HG03469 (cell line): ENCODE results near the gene LGALS3.
A peak's percentile ranks its signal among the peaks of the same experiment; 100 is the strongest.

Source experiments
- ATAC-seq: cut with Tn5 transposase; IDR thresholded peaks from one replicate; pipeline ENCODE4 v1.9.1; 2021; ENCODE audit warnings: mild to moderate bottlenecking, moderate library complexity, moderate number of reproducible peaks; ENCODE audit not compliant: unreplicated experiment

The LGALS3 gene

DNA sequence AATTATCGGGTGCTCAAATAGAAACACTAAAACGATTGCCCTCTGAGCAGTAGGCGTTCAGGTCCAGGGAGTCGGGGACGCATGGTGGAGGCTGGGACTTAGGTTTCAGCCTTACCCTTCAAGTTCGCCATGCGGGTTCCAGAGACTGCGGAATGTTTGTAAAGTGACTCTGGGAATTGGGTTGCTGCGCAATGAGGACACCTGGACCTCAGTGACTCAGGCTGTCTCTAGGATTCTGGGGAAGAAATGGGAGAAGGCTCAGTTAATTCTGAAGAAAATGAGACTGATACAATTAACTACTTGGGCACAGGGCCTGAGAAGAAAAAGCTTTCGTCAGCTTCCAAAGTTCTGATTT is 1.1 kb downstream of the LGALS3 start:
- ATAC-seq, result no peak

DNA sequence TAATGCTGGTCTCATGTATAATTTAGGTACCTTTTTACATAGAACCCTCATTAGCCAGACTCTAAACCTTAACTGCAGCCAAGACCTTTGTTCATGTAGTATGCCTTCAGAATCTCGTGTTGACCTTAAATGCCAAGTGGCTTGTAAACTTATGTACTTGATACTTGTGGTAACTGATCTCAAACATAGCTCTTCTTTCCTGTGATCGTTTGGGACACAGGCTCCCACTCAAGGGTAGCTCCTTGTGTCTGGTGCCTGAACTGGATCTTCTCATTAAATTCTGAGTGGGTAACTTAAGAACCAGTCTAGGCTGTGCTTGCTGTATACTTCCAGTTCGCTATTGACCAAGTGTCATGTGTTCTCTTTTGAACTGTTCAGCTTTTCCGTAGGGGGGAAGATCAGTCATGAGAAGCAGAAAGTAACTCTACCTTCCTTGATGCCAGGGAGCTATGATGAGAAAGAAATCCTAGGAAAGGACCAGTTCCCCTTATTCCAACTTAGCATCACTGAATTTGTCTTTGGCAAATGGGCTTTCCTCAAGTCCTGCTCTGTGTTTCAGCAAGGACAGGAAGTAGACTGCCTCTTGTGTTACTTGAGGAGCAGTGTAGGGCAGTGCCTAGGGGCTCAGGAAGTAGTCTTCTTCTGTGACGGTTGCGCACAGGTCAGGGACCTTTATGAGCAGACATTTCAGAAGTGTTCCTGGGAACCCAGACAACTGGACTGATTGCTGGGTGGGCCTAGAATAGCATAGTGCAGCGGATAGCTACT is 2.5 kb downstream of the LGALS3 start:
- ATAC-seq, result no peak

DNA sequence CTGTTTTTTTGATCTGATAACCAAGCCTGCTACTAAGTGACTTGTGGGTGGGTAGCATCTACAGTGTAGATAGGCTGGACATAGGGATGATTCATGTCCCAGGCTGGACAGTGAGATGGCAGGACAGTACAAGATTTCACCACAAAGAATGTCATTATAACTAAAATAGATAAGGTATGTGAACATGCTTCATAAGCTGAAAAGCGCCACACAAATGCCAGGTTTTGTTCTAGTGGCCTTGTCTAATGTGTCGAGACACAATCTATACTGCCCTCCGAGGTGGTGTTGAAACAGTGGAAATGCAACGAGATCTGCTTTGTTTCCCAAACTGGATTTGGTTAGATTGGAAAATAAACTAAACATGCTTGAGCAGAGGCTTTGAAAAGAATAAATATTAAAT is 4.4 kb downstream of the LGALS3 start:
- ATAC-seq, result no peak

DNA sequence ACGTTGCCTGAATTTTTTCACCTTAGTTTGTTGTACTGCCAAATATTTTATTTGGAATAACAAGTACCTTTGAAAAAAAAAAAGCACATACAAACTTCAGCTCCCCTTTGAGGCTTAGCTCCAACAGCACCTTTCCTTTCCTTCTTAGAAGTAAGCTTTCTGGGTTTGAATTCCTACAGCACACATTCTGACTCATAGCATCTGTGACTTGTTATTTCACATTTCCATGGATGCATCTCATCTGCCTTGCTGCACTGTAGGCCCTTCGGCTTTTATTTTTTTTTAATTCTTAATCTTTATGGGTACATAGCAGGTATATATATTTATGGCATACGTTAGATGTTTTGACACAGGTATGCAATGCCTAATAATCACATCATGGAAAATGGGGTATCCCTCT is 7.2 kb downstream of the LGALS3 start:
- ATAC-seq, result no peak

DNA sequence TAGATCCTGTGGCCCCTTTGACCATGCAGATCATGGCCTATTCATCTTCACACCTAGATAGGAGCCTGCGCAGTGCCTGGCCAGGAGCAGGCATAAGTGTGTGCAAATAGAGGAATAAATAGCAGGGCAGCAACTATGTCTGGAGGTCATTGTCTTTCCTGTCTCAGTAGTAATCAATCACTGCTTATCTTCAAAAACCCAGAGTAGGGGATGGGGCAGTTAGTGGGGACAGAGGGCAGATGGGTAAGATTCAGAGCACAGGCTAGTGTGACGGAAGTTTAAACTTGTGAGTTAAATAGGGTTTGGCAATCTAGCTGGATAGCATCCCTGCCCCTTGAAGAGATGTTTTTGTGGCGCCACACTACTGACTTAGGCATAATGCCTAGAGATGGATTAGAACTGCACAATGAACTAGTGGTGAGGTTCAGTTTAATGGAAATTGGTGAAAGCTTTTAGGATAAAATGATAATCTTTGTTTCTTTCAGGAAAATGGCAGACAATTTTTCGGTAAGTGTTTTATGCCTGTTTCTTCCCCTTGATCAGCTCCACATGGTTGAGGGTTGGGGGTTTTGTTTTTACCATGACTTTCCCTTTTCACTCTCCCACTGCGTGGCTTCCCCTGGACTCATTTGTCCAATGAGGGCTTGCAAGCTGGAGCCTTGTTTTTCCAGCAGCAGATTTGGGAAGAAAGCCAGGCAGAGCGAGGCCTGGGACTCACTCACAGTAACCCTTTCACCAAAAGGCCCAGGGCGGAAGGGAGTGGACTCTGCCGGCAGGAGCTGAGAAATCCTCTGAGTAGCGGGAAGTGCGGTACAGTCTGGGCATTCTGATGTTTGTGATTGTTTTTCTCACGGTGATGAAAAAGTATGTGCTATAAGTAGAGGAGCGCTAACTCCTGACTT is 8.1 kb downstream of the LGALS3 start:
- ATAC-seq, result no peak

DNA sequence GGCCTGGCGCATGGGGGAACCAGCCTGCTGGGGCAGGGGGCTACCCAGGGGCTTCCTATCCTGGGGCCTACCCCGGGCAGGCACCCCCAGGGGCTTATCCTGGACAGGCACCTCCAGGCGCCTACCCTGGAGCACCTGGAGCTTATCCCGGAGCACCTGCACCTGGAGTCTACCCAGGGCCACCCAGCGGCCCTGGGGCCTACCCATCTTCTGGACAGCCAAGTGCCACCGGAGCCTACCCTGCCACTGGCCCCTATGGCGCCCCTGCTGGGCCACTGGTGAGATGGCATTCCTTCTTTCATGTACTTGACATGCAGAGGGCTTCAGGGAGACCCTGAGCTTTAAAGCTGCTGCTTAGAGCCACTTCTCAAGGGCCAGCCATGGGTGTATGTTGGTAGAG is 9.0 kb downstream of the LGALS3 start:
- no peak for ATAC-seq

DNA sequence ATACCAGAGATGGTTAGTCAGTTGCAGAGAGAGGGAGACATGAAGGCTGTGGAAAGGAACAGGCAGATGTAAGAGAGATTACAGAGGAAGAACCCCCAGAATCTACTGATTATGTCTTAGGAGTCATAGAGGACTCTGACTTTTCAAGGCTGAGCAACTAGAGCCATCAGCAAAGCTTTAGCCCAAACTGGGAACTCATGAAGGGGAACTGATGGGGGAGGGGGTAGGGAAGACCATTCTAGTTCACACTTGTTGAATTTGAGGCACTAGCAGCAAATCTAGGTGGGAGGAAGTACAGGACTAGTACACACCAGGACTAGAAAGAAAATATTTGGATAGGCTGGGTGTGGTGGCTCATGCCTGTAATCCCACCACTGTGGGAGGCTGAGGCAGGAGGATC is 10.1 kb downstream of the LGALS3 start:
- ATAC-seq, result no peak

DNA sequence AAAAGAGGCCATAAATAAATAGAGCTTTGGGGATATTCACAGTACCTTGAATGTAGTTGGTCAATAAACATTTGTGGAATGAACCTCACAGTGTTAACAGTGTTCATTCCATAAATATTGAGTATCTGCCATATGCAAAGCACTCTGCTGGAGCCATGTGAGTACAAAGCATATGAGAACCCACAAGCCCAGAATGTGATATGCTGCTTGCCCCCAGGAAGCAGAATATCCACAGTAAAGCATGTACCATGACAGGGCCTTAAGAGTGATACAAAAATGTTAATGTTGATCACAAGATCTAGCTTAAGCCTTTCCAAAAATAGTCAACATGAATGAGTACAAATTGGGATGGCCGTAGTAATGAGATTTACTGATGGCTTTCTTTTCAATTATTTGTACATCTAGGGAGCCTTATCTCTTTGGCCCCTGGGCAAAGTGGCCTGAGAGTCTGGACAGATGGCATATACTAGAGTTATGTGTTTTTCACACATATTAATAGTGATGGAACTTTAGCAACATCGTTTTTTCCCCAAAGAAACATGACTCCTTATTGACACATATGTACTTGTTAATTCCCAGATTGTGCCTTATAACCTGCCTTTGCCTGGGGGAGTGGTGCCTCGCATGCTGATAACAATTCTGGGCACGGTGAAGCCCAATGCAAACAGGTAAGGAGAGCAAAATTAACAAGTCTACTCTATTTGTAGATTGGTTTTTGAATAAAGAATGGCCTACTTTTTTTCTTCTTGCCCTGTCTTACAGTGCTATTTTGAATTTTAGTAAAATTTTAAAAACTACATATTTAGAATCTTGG is 10.9 kb downstream of the LGALS3 start:
- no peak for ATAC-seq

DNA sequence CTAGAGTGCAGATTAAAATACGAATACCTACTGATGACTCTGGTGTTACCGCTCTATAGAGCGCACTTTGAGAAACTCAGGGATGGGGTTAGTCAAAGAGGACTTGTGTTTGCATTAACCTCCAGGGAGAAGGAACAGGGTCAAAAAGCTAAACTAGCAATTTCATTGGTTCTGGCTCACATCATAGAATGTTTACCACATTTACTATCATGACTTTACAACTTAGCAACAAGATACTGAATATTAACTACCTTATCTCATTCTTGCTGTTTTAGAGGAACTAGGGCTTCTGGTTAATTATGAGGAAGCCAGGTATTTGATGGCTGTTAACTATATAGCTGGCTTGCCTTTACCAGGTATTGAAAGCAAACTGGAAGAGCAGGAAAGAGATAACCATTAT is 12.8 kb downstream of the LGALS3 start:
- ATAC-seq, result no peak

DNA sequence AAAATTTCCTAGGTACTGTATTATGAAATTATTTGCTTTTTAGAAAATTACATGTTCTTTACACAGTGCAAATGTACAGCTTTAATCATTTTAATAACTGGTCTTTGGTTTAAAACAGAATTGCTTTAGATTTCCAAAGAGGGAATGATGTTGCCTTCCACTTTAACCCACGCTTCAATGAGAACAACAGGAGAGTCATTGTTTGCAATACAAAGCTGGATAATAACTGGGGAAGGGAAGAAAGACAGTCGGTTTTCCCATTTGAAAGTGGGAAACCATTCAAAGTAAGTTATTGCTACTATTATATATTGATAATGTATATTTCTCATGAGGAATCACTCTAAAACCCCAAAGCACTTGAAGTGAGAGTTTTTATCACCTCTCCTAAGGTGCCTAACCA is 13.4 kb downstream of the LGALS3 start:
- ATAC-seq, result no peak

DNA sequence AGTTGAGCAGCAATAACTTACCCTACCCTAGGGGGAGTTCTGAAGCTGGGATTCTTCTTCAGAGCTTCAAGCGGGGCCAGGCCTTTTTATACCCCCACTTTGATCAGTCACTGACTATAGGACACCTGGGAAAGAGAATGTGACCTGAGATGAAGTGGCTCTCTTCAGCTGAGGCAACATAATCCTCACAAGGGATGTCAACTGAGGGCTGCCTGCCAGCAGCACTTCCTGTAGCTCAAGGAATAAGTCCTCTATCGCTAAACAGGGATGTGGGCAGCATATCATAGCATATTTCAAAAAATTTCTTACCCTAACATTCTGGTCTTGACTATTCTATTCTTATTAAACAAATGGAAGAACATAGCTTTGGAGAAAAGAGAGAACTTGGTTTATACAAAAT is 17.4 kb downstream of the LGALS3 start:
- no peak for ATAC-seq

DNA sequence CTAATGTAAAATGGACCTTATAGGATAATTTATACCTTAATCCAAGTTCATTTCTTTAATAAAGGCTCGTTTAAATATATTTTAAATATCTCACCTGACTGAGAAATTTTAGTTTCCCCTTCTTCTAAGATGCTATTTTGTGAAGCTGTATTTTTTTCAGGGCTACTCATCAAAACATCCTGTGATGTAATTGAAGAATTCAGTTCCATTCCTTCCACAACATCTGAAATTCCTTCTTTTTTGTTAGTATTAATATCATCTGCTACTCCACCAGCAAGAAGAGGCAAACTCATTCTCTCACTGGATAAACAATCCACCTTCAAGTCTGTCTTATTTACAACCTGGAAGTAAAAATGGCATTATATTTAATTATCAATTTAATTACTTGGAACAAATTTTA is 22.5 kb downstream of the LGALS3 start:
- no peak for ATAC-seq

DNA sequence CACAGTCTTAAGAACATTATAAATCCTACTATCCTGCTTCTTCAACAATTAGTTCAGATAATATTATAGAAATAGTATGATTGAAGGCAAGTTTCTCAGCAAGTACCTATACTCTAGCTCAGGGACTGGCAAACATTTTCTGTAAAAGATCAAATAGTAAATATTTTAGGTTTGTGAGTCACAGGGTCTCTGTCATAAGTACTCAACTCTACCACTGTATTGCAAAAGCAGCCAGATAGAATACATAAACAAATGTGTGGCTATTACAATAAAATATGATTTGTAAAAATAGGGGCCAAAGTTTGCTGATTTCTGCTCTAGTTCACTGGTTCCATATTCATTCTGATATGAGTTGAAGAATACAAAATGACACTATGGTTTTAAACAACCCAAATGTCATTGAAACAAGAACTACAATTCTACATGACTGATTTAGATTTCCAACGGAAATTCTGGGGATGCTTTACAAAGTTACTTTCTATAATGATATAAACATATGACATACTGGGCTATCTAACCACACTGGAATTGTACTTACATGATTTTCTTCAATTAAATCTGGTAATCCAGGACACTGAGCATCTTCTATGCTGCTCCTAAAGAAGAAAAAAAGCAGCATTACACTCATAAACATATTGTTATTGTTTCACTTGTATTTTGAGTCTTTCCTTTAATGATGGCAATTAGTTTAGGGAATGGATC is 23.2 kb downstream of the LGALS3 start:
- ATAC-seq, result no peak

DNA sequence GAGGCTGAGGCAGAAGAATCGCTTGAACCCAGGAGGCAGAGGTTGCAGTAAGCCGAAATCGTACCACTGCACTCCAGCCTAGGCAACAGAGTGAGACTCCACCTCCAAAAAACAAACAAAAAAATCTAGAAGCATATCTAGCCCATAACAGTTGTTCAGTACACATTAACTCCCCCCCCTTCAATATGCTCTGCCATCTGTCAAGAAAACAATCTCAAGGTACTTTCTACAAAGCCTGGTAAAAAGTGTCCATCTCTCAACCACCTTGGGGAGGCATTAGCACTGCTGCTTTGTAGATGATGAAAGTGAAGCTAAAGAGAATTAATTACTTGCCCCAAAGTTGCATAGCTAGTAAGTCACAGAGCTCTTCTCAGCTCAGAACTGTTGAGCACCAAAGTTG is 24.9 kb downstream of the LGALS3 start:
- ATAC-seq, result no peak

DNA sequence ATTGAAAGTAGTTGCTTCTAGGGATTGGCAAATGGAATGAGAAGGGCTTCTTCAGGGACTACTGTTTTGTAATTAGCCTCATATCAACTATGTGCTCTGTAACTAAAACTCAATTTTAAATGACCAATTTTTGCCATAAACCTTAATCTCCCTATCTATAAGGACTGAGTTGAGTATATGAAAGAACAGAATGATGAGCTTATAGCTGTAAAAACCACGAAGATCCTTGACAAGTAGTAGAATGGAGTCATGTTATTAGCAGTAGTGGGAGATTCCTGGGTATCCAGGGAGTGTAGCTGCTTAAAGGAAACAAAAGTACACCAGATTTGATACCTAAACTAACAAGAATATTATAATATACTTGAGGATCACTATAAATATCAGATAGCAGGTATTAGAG is 28.0 kb downstream of the LGALS3 start:
- no peak for ATAC-seq

DNA sequence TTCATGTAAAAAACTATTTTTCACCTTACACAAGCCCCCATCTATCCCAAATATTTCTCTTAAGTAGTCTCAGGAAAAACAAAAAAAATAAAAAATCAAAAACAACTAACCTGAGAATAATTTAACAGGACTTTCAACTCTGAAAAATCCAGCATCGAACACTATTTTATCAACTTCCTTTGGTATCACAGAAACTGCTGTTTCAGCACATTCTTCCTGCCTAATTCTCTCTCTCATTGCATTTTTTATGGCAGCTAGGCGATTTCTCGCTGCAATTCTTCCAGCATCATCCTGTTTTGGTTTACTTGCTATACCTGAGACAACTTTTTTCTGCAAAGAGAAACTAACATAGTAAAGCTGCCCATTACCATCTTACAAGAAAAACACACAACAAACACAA is 29.4 kb downstream of the LGALS3 start:
- no peak for ATAC-seq

DNA sequence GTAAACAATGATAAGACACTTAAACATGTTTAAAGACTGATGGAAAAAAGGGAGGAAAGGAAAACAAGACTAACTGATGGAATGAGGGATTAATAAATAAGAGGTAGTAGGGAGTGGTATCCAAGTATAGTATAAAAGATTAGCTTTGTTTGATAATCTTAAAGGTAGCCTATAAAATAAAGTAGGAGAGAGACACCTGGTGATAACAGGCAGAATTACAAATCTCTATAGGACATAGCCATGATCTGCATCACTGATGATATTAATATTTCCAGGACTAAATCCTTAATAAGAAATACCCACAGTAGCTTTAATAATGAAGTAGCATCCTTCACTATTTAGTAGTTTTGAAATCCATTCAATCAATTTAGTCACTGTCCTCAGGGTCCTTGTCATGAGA is 31.9 kb downstream of the LGALS3 start:
- ATAC-seq, result no peak

DNA sequence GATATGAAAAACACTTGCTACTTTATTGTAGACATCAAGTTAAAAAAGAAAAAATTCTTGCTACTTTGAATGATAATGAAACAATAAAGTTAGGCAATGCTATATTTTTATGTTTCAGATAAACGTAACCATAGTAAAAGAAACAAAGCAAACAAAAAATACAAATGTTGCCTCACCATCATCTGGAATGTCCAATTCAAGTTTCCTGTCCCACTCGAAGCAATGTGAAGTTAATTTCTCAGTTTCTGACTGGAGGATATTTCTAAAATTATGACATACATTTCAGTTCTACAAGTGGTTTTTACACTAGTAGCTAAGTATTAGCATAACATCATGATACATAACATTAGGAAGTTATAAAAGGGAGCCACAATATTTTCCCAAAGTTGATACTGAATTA is 41.5 kb downstream of the LGALS3 start:
- ATAC-seq, result no peak

DNA sequence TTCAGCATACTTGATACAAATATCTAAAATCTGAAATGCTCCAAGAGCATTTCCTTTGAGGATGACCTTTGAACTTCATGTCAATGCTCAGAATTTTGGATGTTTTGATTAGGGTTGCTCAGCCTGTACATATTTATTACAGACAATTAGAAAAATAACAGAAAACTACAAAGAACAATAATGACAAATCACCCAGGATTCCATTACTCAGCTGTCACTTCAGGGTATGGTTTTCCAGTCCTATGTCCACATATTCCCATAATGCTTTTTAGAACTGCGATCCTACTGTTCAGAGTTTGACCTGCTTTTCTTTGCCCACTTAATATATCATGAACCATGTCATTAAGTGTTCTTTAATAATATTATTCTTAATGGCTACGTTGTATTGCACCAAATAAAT is 51.0 kb downstream of the LGALS3 start:
- ATAC-seq, result no peak

DNA sequence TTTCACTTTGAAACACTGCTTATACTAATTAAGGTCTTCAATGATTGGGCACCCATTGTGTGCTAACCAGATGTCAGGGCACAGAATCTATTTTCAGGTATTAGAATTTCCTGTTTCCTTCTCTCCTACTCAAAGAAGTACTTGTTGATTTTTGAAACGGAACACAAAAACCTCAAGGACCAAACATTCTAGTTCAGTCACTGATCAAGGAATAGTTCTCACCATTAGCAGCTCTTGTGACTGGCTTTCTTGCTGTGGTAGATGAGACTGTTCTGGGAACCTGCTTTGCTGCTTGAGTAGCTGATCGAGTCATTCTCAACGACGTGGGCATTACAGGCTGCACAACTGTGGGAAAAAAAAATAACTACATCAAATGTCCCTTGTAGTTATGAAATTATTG is 51.4 kb downstream of the LGALS3 start:
- ATAC-seq, result peak; percentile 82
